Measurements from ENCODE around the gene UBAC2.

Gene UBAC2

GRCh38 chr13:99270518-99270917, 69.9 kb downstream of the UBAC2 start:
- no peak for DNase-seq (ENCODE audit: low spot score)

DNA sequence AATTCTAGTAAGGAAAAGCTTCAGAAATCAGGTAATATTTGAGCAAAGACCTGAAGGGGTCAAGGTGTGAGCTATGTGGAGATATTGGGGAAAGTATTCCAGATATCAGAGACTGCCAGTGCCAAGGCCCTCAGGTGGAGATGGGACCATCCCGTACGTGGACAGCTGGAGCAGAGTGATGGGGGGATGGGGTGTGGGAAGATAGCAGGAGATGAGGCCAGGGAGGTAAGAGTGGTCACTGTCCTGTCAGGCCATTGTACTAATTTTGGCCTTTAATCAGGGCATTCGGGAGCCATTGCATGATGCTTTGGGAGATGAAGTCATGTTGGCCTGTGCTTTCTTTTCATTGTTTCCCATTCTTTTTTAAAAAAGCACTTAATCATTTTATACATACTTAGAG, 70.6 kb downstream of the UBAC2 start:
- no peak for DNase-seq (ENCODE audit: low spot score)

DNA sequence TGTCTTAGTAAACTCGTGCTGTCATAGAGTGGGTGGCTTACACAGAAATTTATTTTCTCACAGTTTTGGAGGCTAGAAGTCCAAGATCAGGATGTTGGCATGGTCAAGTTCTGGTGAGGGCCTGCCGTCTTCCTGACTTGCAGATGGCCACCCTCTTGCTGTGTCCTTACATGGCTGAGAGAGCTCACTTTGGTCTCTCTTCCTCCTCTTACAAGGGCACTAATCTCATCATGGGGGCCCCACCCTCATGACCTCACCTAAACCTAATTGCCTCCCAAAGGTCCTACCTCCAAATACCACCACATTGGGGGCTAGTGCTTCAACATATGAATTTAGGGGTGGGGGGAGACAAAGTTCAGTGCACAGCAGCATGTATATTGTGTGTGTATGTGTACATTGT, 71.8 kb downstream of the UBAC2 start:
- no peak for DNase-seq (ENCODE audit: low spot score)

- no peak for DNase-seq (ENCODE audit: low spot score)
Measured at GRCh38 chr13:99273128-99273527, 72.5 kb downstream of the UBAC2 start.

GRCh38 chr13:99275093-99275469, 74.4 kb downstream of the UBAC2 start:
- no peak for DNase-seq (ENCODE audit: low spot score)

DNA sequence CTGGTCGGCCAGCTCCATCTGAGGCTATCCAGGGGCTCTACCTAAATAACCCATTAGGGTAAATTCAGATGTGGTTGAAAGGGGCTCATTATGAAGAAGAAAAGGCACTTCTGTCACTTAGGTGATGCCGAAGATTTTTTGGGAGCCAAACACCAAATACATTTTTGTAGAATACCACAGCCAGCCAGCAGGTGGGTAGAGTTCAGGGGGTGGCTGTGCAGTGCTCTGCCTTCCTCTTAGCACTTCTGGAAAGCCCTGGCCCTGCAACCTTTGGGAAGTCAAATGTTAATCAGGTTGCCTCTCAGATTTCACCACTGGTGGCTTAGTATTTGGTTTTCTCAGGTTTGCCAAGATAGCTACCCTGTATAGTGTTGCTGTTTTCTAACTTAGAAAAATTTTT, 76.1 kb downstream of the UBAC2 start:
- DNase-seq (ENCODE audit: low spot score) = no peak

DNA sequence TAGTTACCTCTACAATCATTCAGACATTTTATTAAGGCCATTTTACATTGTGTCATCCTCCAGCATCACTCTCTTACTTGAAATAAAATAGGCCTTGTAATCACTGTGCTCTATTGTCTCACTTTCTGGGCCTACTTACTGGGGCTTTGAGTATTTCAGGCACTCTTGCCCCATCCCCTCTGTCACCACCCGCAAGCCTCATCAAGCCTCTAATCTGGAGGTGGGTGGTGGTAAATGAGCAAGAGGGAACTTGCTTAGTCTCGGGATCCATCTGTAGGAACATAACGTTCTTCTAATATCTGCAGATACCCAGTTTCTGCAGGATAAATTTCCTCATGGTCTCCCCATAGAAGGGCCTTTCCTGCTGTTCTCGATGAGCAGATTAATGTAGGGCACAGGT, 77.0 kb downstream of the UBAC2 start:
- DNase-seq (ENCODE audit: low spot score) = no peak

GRCh38 chr13:99278200-99278599, 77.5 kb downstream of the UBAC2 start:
- no peak for DNase-seq (ENCODE audit: low spot score)

GRCh38 chr13:99278843-99279242, 78.2 kb downstream of the UBAC2 start:
- DNase-seq (ENCODE audit: low spot score) = no peak

DNA sequence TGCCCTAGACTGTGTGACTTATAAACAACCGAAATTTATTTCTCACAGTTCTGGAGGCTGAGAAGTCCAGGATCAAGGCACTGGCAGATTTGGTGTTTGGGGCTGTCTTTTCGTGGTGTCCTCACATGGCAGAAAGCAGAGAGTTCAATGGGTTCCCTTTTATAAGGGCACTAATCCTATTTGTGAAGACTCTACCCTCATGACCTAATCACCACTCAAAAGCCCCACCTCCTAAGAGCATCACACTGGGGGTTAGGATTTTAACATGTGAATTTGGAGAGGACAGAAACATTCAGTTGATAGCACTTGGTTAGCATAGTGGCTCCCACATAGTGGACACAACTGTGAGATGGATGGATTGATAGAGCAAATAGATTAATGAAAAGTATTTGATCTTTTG, 79.0 kb downstream of the UBAC2 start:
- no peak for DNase-seq (ENCODE audit: low spot score)

GRCh38 chr13:99280166-99280565, 79.5 kb downstream of the UBAC2 start:
- DNase-seq (ENCODE audit: low spot score) = no peak

DNA sequence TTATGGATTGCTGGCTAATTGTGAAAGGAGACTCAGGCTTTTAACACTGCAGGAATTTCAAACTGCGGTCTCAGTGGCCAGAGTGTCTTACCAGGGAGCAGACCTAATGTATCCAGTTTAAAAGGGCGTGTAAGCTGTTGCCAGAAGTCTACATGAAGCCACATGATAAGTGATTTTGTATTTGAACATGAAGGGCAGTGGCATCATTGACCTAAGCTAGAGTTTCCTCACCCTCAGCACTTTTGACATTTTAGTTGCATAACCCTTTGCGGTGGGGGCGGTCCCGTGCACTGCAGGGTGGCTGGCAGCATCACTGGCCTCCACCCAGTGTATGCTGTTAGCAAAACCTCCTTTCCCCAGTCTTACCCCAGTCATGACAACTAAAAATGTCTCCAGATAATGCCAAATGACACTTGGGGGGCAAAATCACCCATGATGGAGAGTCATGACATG, 81.2 kb downstream of the UBAC2 start:
- DNase-seq (ENCODE audit: low spot score) = no peak

DNA sequence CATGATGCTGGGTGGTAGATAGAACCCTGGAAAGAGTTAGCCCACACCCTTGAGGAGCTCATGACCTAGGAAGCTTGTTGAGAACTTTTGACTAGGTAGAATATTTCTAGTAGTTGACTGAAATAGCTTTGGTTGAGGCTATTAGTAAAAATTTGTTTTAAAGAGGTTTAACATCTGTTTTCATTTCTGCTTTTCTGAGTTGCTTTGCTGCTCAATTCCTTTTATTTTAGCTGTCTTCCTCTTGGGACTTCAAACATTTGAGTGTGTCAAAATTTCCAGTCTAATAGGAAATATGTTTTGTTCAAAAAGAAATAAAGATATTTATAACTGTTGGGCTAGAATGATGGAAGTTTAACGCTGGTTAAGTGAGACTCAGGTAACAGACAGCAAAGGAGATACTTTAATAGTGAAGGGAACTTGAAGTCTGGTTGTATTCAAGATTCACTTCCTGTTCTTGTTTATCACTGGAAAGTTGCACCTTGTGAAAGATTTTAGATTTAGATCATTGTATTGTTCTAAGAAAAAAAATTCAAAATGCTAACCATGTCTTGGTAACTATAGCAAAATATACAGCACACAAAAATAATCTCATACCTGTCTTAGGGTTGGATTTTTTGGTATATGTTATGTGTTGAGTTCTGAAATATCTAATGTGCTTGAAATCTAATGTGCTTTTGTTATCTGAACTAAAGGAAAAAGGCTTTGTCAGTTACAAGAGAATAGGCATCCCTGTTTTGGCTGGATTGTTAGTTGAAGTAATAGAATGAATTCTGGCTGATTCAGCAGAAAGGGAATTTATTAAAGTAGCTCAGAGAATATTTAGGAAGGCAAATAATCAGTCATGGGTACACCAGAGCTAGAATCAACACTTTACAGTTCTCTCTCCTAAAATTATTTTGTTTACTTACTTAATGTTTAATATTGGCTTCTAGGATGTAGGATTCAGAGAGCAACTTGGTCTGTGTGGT, 81.9 kb downstream of the UBAC2 start:
- DNase-seq (ENCODE audit: low spot score) = peak; percentile 52

- no peak for DNase-seq (ENCODE audit: low spot score)
Measured at GRCh38 chr13:99285432-99286182, 85.0 kb downstream of the UBAC2 start.

DNA sequence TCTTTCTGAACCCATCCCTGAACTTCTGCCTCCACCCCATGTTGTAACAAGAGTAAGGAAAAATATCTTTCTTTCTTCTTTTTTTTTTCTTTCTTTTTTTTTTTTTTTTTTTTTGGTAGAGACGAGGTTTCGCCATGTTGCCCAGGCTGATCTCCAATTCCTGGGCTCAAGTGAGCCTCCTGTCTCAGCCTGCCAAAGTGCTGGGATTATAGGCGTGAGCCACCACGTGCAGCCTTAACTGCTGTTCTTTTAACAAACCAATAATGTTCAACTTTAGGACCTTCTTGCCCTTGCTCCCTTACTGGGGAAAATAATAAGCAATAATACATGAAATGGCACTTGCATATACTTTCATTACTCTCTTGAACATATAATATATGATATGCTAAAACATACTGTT, 86.9 kb downstream of the UBAC2 start:
- no peak for DNase-seq (ENCODE audit: low spot score)

GRCh38 chr13:99288089-99288488, 87.4 kb downstream of the UBAC2 start:
- no peak for DNase-seq (ENCODE audit: low spot score)

DNA sequence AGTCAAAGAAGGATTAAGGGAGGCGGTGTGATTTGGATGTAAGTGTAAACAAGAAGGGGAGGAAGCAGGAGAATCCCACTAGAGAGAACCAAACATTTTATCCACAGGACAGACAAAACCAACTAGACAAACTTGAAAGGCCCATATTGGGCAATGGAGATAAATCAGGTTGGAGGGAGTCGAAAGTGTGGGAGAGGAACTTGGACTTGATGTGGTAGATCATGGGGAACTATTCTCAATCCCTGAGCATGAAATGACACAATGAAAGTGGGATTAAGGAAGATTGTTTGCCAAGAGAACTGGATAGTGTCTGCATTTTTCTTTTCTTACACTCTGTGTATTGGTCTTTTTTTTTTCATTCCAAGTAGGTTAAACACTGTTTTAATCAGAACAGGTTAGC, 88.6 kb downstream of the UBAC2 start:
- no peak for DNase-seq (ENCODE audit: low spot score)

DNA sequence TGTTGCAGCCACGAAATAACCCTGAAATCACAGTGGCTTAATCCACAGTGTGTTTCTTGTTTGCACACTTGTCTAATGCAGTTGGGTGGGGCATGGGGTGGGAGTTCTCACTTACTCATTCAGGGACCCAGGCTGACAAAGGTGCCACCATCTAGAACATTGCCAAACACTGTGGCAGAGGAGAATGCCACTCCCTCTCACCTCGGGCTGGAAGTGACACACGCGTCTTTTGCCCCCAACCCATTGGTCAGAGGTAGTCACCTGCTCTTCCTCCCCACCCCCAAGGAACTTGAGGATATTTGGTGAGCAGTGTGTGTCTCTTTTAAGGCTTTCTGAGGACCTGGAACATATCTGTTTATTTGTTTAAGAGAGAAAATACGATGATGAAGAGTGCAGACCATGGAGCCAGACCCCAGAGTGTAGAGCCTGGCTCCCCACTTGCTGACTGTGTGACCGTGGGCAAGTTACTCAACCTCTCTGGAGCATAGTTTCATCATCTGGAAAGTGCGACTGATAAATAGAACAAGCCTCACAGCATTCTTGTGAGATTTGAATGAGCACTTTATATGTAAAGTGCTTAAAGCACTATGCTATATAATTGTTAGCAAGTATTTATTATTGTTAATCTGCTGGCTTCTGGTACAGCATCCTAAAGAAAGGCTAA, 89.2 kb downstream of the UBAC2 start:
- DNase-seq (ENCODE audit: low spot score) = no peak

GRCh38 chr13:99290894-99291293, 90.2 kb downstream of the UBAC2 start:
- DNase-seq (ENCODE audit: low spot score) = no peak

GRCh38 chr13:99293178-99293577, 92.5 kb downstream of the UBAC2 start:
- no peak for DNase-seq (ENCODE audit: low spot score)

DNA sequence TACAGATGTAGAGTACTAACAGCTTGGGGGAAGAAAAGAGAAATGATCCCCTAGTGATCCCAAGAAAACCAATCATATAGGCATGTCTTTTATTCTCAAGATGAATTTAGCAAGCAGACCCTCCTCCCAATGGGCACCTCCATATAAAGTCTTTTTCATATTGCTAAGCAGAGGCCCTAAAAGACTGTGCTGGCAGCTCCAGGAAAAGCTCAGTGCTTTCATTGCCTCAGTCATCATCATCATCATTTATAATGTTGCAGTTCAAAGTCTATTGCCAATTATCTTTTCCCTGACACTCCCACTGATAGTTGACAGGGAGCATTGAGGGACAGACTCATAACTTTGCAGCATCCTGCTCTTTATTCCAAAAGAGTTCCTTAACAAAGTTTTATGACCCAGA, 93.5 kb downstream of the UBAC2 start:
- no peak for DNase-seq (ENCODE audit: low spot score)

DNA sequence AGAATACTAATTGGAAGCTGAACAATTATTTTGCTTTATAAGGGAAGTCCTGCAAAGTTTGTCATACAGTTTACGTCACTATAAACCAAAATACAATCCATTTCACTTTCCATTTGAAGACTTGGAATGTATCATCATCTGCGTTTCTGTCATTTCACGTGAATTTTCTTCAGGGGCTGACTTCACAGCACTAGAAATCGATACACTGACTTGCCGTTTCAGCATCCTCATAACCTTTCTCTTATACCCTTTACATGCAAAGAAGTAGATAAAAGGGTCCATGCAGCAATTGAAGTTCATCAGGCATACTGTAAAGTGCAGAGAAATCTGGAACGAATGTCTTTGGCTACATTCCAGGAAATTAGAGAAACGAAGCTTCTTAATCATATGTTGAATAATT, 94.3 kb downstream of the UBAC2 start:
- no peak for DNase-seq (ENCODE audit: low spot score)

Data from pons (tissue), 1 donor.